ENCODE data around the gene GABRG3.

Gene GABRG3

GRCh38 chr15:27065785-27066184 is 94.8 kb downstream of the GABRG3 start:
- no peak for DNase-seq

GRCh38 chr15:27066446-27066845 is 95.5 kb downstream of the GABRG3 start:
- DNase-seq: no peak

GRCh38 chr15:27067175-27067574 is 96.2 kb downstream of the GABRG3 start:
- DNase-seq: no peak

GRCh38 chr15:27070841-27071240 is 99.9 kb downstream of the GABRG3 start:
- DNase-seq: no peak

- DNase-seq: no peak
These were observed 103.2 kb downstream of the GABRG3 start for GRCh38 chr15:27074179-27074578.

GRCh38 chr15:27077790-27078189 is 106.8 kb downstream of the GABRG3 start:
- DNase-seq: no peak

- DNase-seq: no peak
These were observed 110.9 kb downstream of the GABRG3 start for GRCh38 chr15:27081676-27082418.

- no peak for DNase-seq
These were observed 111.5 kb downstream of the GABRG3 start for GRCh38 chr15:27082526-27082925.

- DNase-seq: no peak
These were observed 113.9 kb downstream of the GABRG3 start for GRCh38 chr15:27084844-27085243.

- DNase-seq: no peak
These were observed 115.2 kb downstream of the GABRG3 start for GRCh38 chr15:27086149-27086548.

- no peak for DNase-seq
These were observed 115.8 kb downstream of the GABRG3 start for GRCh38 chr15:27086805-27087204.

- no peak for DNase-seq
These were observed 116.9 kb downstream of the GABRG3 start for GRCh38 chr15:27087651-27088583.

- no peak for DNase-seq
These were observed 117.7 kb downstream of the GABRG3 start for GRCh38 chr15:27088584-27089232.

- no peak for DNase-seq
These were observed 118.2 kb downstream of the GABRG3 start for GRCh38 chr15:27089233-27089586.

GRCh38 chr15:27089676-27090075 is 118.7 kb downstream of the GABRG3 start:
- no peak for DNase-seq

GRCh38 chr15:27091270-27091940 is 120.4 kb downstream of the GABRG3 start:
- DNase-seq: no peak

GRCh38 chr15:27092390-27092789 is 121.4 kb downstream of the GABRG3 start:
- DNase-seq: no peak

GRCh38 chr15:27094235-27094634 is 123.3 kb downstream of the GABRG3 start:
- DNase-seq: no peak

- no peak for DNase-seq
These were observed 125.1 kb downstream of the GABRG3 start for GRCh38 chr15:27095886-27096624.

GRCh38 chr15:27097506-27097905 is 126.5 kb downstream of the GABRG3 start:
- no peak for DNase-seq

GRCh38 chr15:27101982-27102381 is 131.0 kb downstream of the GABRG3 start:
- no peak for DNase-seq

GRCh38 chr15:27111323-27111722 is 140.3 kb downstream of the GABRG3 start:
- DNase-seq: no peak
